NB4 (cell line): Measurements from ENCODE around the gene CDKL4.

ENCODE experiments used
- CTCF ChIP-seq: IDR thresholded peaks from one replicate; pipeline ENCODE4 v1.5.1; 2012; ENCODE audit warnings: low read depth, low read length
- MAX ChIP-seq: IDR thresholded peaks from 2 replicates; pipeline ENCODE4 v1.6.1; 2011; ENCODE audit warnings: low read depth, low read length

GRCh38 chr2:39234754-39235153 is 9.0 kb downstream of the CDKL4 start:
- TF ChIP-seq MAX: no peak
- TF ChIP-seq CTCF: no peak
